Mucosa of descending colon (tissue), 3 donors: ENCODE data around the gene NCOA7. TPM values are rescaled to one million over a fixed set of nuclear protein-coding genes. Genes with fewer than 3 reads are reported as not detected.
"Not testable (repeated sequence)": the region's sequence is repeated elsewhere in the genome, so short reads cannot be mapped to it uniquely, and the experiment has no call there.

ENCODE experiments used
- ATAC-seq: fragments of 200-7000 bp; cut with Tn5 transposase; one replicate; pipeline ENCODE4 v1.9.1; 2020; ENCODE audit warnings: mild to moderate bottlenecking, moderate library complexity
- DNase-seq, 3 donors: peaks; one replicate each; pipeline ENCODE4 v3.0.0-alpha.2; 2020
- H3K36me3 ChIP-seq: fragments of 200-600 bp; one replicate; pipeline ENCODE4 v1.8.0; 2021; ENCODE audit warnings: low read depth, mild to moderate bottlenecking
- H3K4me1 ChIP-seq: fragments of 200-600 bp; one replicate; pipeline ENCODE4 v1.8.0; 2021; ENCODE audit warnings: low read depth, mild to moderate bottlenecking
- H3K4me3 ChIP-seq: fragments of 200-600 bp; one replicate; pipeline ENCODE4 v1.8.0; 2021; ENCODE audit warnings: mild to moderate bottlenecking
- H3K9me3 ChIP-seq: fragments of 200-600 bp; one replicate; pipeline ENCODE4 v1.8.0; 2021; ENCODE audit warnings: mild to moderate bottlenecking
- CTCF ChIP-seq: fragments of 200-600 bp; IDR thresholded peaks from one replicate; pipeline ENCODE4 v1.8.0; 2022; ENCODE audit warnings: antibody characterized with exemption, mild to moderate bottlenecking
- intact Hi-C, 2 donors: fragments of 100-400 bp; cut with DNase I in 1 of 2; cut with micrococcal nuclease in 1 of 2; formaldehyde crosslinking; loops; one replicate each; pipeline versions ENCODE4 v1.11.0 to v1.11.1; 2022; cut with DNase I, micrococcal nuclease
- total RNA-seq, 3 donors: library from RNA; stranded (reverse); fragmentation: NEBNext Ultra II Directional in 2 of 3; extraction: Animal tissue kit (Norgen Biotek cat#: 25700) in 2 of 3; gene quantifications; one replicate each; pipeline versions ENCODE4 v1.2.1 to v1.2.4, GENCODE V29; 2021 to 2023
- donor health status: DM: no; HTN: no; CAD: no; lungs with moderate emphysema.
- donor health status: DM: no; HTN: no; CAD: no.
- donor health status: DM: no; HTN: yes; CAD: no.

The NCOA7 gene
- total RNA-seq, 3 donors from 2014 or later = 28.9 to 54.0 (median 49.6) TPM

GRCh38 chr6:125773387-125774341 is 17.1 kb upstream of the NCOA7 start:
- no peak for TF ChIP-seq CTCF
- no peaks in the 10 kb centered on the region for H3K9me3 ChIP-seq
- DNase-seq (no peak), ATAC-seq (no peak)
- no peaks in the 10 kb centered on the region for H3K4me1 ChIP-seq
- intact Hi-C loops = no loop called here
- H3K36me3 ChIP-seq = no peaks in the 10 kb centered on the region
- no peak overlapping the region for H3K4me3 ChIP-seq

GRCh38 chr6:125776107-125776826 is 14.5 kb upstream of the NCOA7 start:
- H3K4me1 ChIP-seq, intact Hi-C loops: not testable (repeated sequence)

GRCh38 chr6:125779924-125780539 is 10.7 kb upstream of the NCOA7 start:
- Histone ChIP-seq H3K4me3 (peak overlapping the region; percentile 7), H3K9me3 (no peaks in the 10 kb centered on the region), H3K4me1 (no peaks in the 10 kb centered on the region), H3K36me3 (no peaks in the 10 kb centered on the region)
- peak; percentile 83 to 89 (median 86) for DNase-seq
- intact Hi-C loops = loop anchor here (10.0 kb wide), 1 partner anchor 175 kb away; the partner anchor contains the start of gene HINT3 (in 2 of the 2)
- TF ChIP-seq CTCF = no peak
- peak; percentile 94 for ATAC-seq

More at GRCh38 chr6:125776107-125776826, 14.5 kb upstream of the NCOA7 start:
- DNase-seq, H3K36me3 ChIP-seq, ATAC-seq, H3K9me3 ChIP-seq, H3K4me3 ChIP-seq: not testable (repeated sequence)

GRCh38 chr6:125780540-125781313 is 10.0 kb upstream of the NCOA7 start:
- intact Hi-C loops = loop anchor here (10.0 kb wide), 1 partner anchor 174 kb away; the partner anchor contains the start of gene HINT3 (in 2 of the 2)
- no peaks in the 10 kb centered on the region for H3K9me3 ChIP-seq
- peak overlapping the region; percentile 7 for H3K4me3 ChIP-seq
- ATAC-seq (peak; percentile 86), DNase-seq (peak; percentile 65 to 69 (median 69))
- no peaks in the 10 kb centered on the region for H3K4me1 ChIP-seq
- H3K36me3 ChIP-seq = no peaks in the 10 kb centered on the region
- no peak for TF ChIP-seq CTCF

GRCh38 chr6:125781314-125781868 is 9.4 kb upstream of the NCOA7 start:
- H3K4me1 ChIP-seq = no peaks in the 10 kb centered on the region
- DNase-seq (no peak), ATAC-seq (peak; percentile 42)
- intact Hi-C loops = loop anchor here (10.0 kb wide), 1 partner anchor 173 kb away; the partner anchor contains the start of gene HINT3 (in 2 of the 2)
- no peaks in the 10 kb centered on the region for H3K36me3 ChIP-seq
- H3K9me3 ChIP-seq = no peaks in the 10 kb centered on the region
- no peak overlapping the region for H3K4me3 ChIP-seq
- no peak for TF ChIP-seq CTCF
